HG03521 (cell line): ENCODE measurements around the gene KRT9.
"Not testable (repeated sequence)": the region's sequence is repeated elsewhere in the genome, so short reads cannot be mapped to it uniquely, and the experiment has no call there.

Experiments used
- ATAC-seq: cut with Tn5 transposase; IDR thresholded peaks from one replicate; pipeline ENCODE4 v1.9.1; 2021; ENCODE audit warnings: mild to moderate bottlenecking, moderate library complexity; ENCODE audit not compliant: unreplicated experiment

KRT9 gene

GRCh38 chr17:41579484-41580243 lies 7.8 kb upstream of the KRT9 start:
- ATAC-seq = no peak

DNA sequence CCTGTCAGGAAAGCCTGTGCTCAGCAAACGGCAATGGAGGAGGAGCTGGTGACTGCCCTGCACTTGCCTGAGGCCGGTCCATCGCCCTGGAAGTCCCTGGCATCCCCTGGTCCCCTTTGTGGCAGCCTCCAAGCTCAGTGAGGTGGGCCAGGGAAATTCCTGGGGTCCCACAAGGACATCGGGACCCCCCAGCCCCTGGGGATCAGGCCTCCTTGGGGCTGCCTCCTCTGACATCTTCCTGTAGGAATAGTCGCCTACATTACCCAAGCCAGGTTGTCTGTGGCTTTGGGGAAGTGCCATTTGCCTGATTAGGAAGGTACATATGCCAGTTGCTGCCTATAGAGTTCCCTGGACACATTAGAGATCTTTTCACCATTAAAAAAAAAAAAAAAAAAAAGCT lies 7.1 kb upstream of the KRT9 start:
- ATAC-seq = no peak

GRCh38 chr17:41578538-41578937 lies 6.7 kb upstream of the KRT9 start:
- ATAC-seq = no peak

DNA sequence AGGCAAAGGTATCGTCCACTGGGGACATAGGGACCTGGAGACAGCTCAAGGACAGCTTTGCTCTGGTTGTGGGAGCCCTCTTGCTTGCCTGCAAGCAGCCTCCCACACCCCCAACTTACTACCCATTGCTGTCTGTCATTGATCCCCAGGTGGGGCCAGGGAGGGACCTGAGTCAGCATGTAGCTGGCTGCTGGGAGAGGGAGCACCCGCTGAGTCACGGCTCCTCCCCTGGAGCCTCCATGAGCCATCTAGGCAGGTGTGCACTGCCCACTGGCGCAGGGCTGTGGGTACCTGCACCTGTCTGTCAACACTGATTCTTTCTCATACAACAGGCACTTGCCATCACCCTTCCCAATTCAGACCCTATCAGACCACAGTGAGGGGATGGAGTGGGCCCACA lies 4.9 kb upstream of the KRT9 start:
- not testable (repeated sequence) for ATAC-seq

DNA sequence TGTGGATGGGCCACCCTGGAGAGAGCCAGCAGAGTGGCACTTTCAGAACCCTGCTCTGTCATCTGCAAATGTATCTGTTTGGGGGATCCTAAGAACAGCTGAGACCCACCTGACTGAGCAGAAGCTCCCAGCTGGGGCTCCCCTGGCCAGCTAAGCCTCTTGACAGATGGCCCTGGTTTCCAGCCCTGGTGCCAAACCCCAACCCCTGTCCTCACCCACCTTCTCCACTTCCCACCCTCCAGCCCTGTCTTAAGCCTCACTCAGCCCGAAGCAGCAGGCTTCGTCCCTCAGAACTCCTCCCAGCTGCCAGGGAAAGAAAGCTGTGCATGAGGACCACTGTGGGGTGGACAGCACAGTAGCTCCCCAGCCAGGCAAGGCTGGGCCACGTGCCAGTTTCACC lies 3.5 kb upstream of the KRT9 start:
- no peak for ATAC-seq

DNA sequence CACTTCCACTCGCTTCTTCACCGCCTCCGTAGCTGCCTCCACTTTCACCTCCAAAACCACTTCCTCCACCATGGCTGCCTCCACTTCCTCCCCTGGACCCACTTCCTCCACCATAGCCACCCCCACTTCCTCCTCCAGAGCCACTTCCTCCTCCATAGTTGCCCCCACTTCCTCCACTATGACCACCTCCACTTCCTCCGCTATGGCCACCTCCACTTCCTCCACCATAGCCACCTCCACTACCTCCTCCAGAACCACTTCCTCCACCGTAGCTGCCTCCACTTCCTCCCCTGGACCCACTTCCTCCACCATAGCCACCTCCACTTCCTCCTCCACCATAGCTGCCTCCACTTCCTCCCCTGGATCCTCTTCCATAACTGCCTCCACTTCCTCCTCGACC lies 4.5 kb downstream of the KRT9 start:
- ATAC-seq = no peak

- ATAC-seq = no peak
Observed at GRCh38 chr17:41565338-41565737, 6.5 kb downstream of the KRT9 start.

DNA sequence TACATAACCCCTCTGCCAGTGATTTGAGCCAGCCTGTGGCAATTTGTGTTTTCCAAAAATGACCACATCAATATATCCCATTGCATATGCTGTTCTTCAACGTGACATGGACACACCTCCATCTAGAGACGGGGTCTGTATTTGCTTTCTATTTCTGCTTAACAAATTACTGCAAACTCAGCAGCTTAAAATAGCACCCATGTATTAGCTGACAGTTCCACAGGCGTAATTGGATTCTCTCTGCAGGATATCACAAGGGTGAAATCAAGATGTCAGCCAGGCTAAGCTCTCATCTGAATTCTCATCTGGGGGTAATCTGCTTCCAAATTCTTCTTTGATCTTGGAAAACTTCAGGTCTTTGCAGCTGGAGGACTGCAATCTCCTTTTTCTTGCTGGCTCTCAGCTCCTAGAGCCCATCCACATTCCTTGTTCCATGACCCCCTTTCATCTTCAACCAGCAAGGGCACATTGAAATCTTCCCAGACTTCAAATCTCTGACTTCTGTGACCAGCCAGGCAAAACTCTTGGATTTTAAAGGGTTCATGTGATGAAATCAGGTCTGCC lies 8.2 kb downstream of the KRT9 start:
- no peak for ATAC-seq

DNA sequence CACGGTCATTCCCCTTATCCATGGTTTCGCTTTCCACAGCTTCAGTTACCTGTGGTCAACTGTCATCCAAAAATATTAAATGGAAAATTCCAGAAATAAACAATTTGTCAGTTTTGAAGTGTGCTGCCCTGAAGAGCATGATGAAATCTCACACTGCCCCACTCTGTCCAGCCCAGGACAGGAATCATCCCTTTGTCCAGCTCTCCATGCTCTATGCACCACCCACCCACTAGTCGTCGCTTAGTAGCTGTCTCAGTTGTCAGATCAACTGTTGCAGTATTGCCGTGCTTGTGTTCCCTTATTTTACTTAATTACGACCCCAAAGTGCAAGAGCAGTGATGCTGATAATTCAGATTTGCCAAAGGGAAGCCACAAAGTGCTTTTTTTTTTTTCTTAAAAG lies 10.3 kb downstream of the KRT9 start:
- no peak for ATAC-seq

- no peak for ATAC-seq
Observed at GRCh38 chr17:41559548-41559947, 12.3 kb downstream of the KRT9 start.

DNA sequence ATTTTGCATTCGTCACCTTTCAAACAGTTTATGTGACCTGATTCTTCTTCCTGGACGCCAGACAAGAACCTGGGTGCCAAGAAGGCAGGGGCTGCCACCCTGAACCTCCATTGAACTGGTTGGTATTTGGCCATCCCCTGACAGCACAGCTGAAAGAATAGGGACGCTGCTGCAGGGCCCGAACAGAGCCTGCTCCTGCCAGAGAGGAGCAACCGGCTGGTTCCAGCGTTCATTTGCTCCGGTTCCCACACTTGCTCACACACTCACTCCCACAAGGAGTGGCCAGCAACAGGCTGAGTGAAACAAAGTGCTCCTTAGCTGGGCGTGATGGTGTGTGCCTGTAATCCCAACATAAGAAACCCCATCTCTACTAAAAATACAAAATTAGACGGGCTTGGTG lies 14.9 kb downstream of the KRT9 start:
- no peak for ATAC-seq

- ATAC-seq = no peak
Observed at GRCh38 chr17:41556306-41556705, 15.6 kb downstream of the KRT9 start.

- ATAC-seq = no peak
Observed at GRCh38 chr17:41555105-41555887, 16.6 kb downstream of the KRT9 start.

DNA sequence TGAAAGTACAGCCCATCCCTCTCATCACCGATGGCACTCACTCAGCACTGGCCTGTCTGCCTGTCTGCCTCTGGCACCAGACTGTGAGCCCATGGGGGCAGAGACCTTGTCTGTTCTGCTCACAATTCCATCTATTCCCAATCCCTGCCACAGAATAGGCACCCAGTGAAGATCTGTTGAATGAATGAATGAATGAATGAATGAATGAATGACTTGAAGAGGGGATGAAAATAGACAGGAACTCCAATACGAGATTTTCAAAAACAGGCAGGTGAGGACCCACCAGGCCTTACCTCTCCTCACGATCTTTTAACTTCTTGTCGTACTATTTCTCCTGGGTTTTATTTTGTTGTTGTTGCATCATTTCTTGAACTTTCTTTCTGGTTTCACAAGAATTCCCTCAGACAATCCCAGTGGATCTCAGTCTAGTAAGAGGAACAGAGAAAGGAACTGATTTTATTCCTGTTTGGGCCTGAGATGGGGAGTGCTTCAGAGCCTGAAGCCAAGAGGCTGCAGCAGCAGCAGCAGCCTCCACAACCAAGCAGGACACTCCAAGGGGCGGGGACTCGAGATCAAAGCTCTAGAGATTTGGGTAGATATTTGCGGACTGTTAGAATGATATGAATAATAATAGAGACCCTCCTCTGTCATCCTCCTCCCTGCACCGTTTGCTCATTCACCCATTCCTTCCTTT lies 17.7 kb downstream of the KRT9 start:
- ATAC-seq = no peak

DNA sequence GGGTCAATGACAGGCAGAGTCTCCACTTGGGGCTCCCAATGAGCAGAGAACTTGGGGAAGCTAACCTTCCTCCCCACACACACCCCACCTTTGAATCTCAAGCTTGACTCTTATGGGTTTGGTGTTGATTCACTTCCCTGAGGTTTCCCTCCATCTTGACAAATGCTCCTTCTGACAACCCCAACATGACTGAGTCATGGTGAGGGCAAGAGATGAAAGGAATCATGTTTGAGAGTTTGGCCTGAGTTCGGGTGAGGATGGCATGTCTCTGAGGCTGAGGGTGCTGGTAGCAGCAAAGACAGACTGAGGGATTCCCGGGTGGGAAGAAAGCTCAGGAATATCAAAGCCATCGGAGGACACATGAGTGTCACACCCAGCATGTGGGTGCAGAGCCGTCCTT lies 18.7 kb downstream of the KRT9 start:
- no peak for ATAC-seq

DNA sequence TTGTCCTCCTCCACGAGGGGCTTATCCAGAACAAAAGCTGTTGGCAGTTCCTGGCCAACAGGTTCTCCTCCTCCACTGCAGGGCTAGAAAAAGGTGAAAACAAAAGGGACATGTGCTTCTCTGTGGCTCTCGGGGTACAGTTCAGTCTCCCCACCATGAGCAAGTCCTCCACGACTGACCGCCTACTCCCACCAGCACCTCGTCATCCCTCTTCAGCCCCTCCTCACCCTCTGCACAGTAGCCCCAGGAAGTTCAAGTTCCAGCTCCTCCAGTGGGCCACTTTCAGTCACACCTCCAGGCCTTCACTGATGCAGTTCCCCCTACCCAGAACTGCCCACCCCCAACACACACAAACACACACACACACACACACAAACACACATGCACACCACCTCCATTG lies 19.4 kb downstream of the KRT9 start:
- ATAC-seq = no peak

GRCh38 chr17:41551365-41551764 lies 20.5 kb downstream of the KRT9 start:
- no peak for ATAC-seq

GRCh38 chr17:41549596-41550039 lies 22.2 kb downstream of the KRT9 start:
- ATAC-seq = no peak

DNA sequence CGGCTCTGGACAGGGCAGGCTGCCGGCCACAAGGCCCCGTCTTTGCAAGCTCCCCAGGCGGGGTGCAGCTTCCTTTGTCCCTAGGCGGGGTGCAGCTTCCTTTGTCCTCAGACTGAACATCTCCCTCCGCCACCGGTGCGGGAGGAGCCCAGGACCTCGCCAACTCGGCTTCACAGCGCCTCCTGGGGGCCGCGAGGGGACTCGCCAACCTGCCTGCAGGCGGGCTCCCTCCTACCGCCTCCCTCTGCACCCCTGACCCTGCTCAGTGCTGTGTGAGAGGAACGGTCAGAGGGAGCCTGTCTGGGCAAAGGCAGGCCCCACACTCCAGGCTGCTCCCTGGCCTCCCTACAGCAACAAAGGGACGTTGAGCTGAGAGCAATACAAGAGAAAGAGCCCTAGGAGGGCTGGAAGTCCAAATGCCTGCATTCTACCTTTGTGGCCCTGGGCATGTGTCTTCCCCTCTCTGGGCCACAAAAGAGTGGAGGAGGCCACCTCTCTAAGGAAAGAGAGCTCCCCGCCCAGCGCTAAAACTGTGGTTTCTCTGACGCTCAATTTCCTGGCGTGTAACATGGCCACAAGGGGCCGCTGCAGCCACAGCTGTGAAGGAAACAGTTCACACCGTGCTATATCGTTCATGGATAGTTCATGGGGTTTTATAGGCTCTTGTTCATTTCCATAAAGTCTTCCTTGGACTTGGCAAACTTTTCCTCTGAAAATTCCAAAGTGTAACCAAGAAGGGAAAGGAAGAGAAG lies 22.8 kb downstream of the KRT9 start:
- no peak for ATAC-seq

GRCh38 chr17:41547921-41548843 lies 23.7 kb downstream of the KRT9 start:
- ATAC-seq = no peak
